ENCODE results near the gene SLC4A1AP. TPM values are rescaled to one million over a fixed set of nuclear protein-coding genes. Genes with fewer than 3 reads are reported as not detected.

Gene SLC4A1AP
- total RNA-seq, 1 experiment from 2014 or later: 27.6 TPM

DNA sequence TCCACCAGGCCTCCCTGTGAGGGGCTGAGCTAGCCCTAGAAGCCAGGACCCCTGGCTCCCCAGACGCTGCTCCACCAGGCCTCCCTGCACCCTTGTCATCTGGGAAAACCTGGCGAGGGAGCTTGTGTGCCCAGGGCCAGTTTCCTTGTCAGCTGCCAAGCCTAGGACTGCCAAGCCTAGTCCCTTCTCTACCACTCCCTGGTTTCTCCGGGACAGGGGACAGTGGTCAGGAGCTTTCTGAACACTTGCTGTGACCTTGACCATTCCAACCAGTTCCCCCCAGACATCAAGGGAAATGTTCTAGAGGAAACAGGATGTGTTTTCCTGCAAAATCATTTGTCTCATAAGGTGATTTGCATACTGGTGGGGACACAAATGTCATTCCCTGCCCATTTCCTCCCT lies 66.6 kb downstream of the SLC4A1AP start:
- no peak for DNase-seq (ENCODE audit: low read depth)
- in situ Hi-C loops (cut with HindIII; ENCODE audit: low pct_unique_long_range_greater_than_20kb, low sequenced_read_pairs): no loop called here

DNA sequence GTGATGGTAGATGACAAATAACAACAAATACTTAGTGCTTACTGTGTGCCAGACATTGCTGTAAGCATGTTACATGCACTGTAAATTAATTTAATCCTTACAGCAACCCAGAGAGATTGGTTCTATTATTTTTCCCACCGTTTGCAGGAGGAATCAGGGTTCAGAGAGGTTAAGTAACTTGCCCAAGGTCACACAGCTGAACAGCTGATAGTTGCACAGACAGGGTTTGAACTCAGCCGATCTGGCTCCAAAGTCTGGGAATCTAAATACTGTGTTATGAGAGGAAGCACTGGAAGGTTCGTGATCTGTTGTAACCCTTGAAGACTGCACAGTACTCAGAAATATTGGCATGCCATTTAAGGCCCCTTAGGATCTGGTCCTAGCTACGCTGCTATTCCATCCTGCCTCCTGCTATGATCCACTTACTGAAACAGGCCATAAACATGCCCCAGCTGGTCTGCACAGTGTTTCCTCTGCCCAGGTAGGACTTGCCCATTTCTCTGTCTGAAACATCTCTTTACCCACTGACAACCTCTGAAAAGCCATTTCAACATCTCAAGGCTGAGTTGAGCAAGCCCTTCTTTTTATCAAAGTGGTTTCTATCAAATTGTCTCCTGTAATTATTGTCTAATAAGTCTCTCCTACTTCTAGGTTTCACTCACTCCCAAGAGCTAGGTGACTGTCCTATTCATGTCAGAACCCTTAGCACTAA lies 67.4 kb downstream of the SLC4A1AP start:
- in situ Hi-C loops (cut with HindIII; ENCODE audit: low pct_unique_long_range_greater_than_20kb, low sequenced_read_pairs): no loop called here
- DNase-seq (ENCODE audit: low read depth): no peak

DNA sequence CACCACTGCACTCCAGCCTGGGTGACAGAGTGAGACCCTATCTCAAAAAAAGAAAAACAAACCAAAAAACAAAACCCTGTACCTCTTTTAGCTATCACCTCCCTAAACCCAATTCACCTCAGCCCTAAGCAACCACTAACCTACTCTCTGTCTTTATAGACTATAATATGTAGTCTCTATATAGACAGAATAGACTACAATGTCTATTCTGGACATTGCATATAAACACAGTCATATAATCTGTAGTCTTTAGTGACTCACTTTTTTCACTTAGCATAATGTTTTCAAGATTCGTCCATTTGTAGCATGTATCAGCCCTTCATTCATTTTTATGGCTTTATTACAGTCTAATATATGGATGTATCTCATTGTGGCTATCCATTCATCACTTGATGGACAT lies 70.6 kb downstream of the SLC4A1AP start:
- DNase-seq (ENCODE audit: low read depth): no peak
- in situ Hi-C loops (cut with HindIII; ENCODE audit: low pct_unique_long_range_greater_than_20kb, low sequenced_read_pairs): no loop called here

DNA sequence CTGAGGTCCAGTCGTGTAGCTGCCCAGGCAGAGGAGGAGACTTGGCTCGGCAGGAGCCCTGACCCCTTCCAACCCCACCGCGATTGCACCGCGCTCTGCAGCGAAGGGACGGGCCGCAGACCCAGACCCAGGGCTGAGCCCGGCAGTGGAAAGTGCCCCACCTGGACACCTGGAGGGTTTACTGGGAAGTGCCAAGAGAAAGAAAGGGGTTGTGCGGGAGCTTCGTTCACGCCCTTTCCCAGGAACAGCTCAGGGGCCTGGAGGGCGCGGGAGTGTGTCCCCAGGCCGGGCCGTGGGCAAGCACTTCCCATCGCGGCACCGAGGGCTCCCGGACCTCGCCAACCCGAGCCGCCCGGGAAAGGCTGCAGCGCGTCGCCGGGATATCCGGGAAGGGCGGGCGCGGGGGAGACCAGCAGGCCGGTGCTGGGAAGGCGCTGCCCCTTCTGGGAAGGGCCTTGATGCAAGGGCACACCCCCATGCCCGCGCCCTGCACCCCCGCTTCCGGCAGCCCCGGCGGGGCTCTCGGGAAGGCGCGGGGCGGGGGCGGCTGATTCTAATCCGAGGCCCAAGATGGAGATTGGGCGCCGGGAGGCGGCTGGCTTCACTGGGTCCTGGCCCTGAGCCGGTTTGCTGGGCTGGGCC lies 71.7 kb downstream of the SLC4A1AP start:
- in situ Hi-C loops (cut with HindIII; ENCODE audit: low pct_unique_long_range_greater_than_20kb, low sequenced_read_pairs): no loop called here
- DNase-seq (ENCODE audit: low read depth): no peak

- DNase-seq (ENCODE audit: low read depth): no peak
- in situ Hi-C loops (cut with HindIII; ENCODE audit: low pct_unique_long_range_greater_than_20kb, low sequenced_read_pairs): no loop called here
Measured at GRCh38 chr2:27736031-27736889, 72.6 kb downstream of the SLC4A1AP start.

- in situ Hi-C loops (cut with HindIII; ENCODE audit: low pct_unique_long_range_greater_than_20kb, low sequenced_read_pairs): no loop called here
- DNase-seq (ENCODE audit: low read depth): no peak
Measured at GRCh38 chr2:27736890-27737204, 73.2 kb downstream of the SLC4A1AP start.

DNA sequence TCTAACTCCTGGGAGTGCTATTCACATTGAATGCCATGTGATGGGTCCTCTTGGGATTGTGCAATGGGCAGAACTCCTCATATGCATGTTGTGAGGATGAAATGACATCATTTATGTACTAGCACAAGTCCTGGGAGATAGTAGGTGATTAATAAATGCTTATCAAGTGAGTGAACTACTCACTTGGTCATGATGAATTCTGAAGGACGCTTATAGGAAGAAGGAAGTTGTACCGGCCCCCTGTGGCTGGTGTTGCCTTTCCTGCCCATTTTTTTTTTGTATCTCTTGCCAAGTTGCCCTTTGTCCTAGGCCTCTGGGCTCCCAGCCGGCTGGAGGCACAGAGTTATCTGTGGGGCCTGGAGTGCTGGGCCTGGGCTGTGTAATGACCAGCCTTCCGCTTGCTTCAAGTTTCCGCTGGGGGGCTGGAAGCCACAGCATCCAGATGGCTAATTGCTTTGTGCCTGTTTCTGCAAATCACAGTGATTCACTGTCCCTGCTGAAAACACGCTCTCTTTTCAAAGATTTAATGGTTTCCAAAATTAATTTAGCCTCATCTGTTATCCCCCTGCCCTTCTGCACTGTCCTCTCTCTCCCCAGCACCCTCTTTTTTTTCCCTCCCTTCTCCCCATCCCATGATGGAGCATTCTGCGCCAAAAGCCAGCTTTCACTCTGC lies 74.1 kb downstream of the SLC4A1AP start:
- DNase-seq (ENCODE audit: low read depth): no peak
- in situ Hi-C loops (cut with HindIII; ENCODE audit: low pct_unique_long_range_greater_than_20kb, low sequenced_read_pairs): no loop called here

DNA sequence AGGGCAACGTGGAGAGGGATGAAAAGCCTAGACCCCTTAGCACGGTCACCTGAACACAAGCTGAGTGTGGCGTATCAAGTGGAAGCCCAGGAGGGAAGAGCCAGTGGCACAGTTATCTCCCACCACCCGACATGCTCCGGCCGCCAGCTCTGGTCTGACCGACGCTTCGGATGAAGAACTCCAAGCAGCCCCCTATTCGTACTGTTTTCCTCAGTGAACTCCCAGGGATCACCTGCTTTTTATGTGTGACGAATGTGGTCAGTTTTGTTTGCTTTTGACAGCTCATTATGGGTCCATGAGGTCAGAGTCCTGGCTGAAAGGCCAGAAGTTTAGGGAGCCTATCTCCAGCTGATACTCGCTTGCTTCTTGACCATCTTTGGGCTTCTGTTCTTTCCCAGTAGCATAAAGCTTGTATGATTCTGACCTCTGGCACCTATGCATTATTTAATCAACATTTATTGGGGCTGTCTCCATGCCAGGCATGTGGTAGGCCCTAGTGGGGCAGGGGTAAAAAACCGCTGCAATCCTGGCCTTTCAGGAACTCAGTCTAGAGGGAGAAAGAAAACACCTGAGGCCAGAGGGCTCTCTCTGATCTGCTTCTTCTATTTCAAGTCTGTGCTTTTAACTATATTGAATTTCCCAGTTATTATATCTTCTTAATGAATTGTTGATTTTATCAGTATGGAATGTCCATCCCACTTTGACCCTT lies 74.8 kb downstream of the SLC4A1AP start:
- in situ Hi-C loops (cut with HindIII; ENCODE audit: low pct_unique_long_range_greater_than_20kb, low sequenced_read_pairs): no loop called here

DNA sequence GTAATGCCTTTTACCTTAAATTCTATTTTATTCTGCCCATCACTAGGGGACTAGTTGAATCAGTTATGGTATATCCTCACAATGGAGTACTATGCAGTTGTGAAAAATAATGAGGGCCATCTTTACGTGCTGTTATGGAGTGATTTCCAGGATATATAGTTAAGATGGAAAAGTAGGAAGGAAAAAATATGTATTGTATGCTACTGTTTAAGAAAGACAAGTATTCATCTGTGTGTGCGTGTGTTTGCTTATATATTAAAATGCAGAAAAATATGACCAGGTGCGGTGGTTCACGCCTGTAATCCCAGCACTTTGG lies 75.3 kb downstream of the SLC4A1AP start:
- in situ Hi-C loops (cut with HindIII; ENCODE audit: low pct_unique_long_range_greater_than_20kb, low sequenced_read_pairs): no loop called here
- no peak for DNase-seq (ENCODE audit: low read depth)

More for the DNA sequence above, 74.8 kb downstream of the SLC4A1AP start:
- no peak for DNase-seq (ENCODE audit: low read depth)

GRCh38 chr2:27741673-27742072 lies 78.0 kb downstream of the SLC4A1AP start:
- no peak for DNase-seq (ENCODE audit: low read depth)
- in situ Hi-C loops (cut with HindIII; ENCODE audit: low pct_unique_long_range_greater_than_20kb, low sequenced_read_pairs): no loop called here

- in situ Hi-C loops (cut with HindIII; ENCODE audit: low pct_unique_long_range_greater_than_20kb, low sequenced_read_pairs): no loop called here
- no peak for DNase-seq (ENCODE audit: low read depth)
Measured at GRCh38 chr2:27742571-27742970, 78.9 kb downstream of the SLC4A1AP start.

Other genes with a start within 250 kb of the SLC4A1AP start
- gene NRBP1, start 235.3 kb upstream of the SLC4A1AP start, total RNA-seq (2014; rRNA removed; shearing (Covaris generic); ENCODE audit: low replicate concordance): 146 and 150 TPM in 2 replicates
- not detected in 2 replicates for gene KRTCAP3, start 221.5 kb upstream of the SLC4A1AP start, total RNA-seq (2014; rRNA removed; shearing (Covaris generic); ENCODE audit: low replicate concordance)
- 8.6 and 13.9 TPM in 2 replicates for gene IFT172, start 174.1 kb upstream of the SLC4A1AP start, total RNA-seq (2014; rRNA removed; shearing (Covaris generic); ENCODE audit: low replicate concordance)
- 9.0 and 11.4 TPM in 2 replicates for gene FNDC4, start 168.7 kb upstream of the SLC4A1AP start, total RNA-seq (2014; rRNA removed; shearing (Covaris generic); ENCODE audit: low replicate concordance)
- gene GCKR, start 167.1 kb upstream of the SLC4A1AP start, total RNA-seq (2014; rRNA removed; shearing (Covaris generic); ENCODE audit: low replicate concordance): 6.0 and 8.9 TPM in 2 replicates
- 37.6 and 69.9 TPM in 2 replicates for gene ZNF512, start 80.8 kb upstream of the SLC4A1AP start, total RNA-seq (2014; rRNA removed; shearing (Covaris generic); ENCODE audit: low replicate concordance)
- 3.7 and 6.0 TPM in 2 replicates for gene CCDC121, start 34.9 kb upstream of the SLC4A1AP start, total RNA-seq (2014; rRNA removed; shearing (Covaris generic); ENCODE audit: low replicate concordance)
- gene GPN1, start 34.8 kb upstream of the SLC4A1AP start, total RNA-seq (2014; rRNA removed; shearing (Covaris generic); ENCODE audit: low replicate concordance): 47.2 and 58.4 TPM in 2 replicates
- gene SUPT7L, start 275 bp upstream of the SLC4A1AP start, total RNA-seq (2014; rRNA removed; shearing (Covaris generic); ENCODE audit: low replicate concordance): 17.3 and 24.8 TPM in 2 replicates
- 288 and 289 TPM in 2 replicates for gene MRPL33, start 107.8 kb downstream of the SLC4A1AP start, total RNA-seq (2014; rRNA removed; shearing (Covaris generic); ENCODE audit: low replicate concordance)
- 4.4 and 12.5 TPM in 2 replicates for gene RBKS, start 226.5 kb downstream of the SLC4A1AP start, total RNA-seq (2014; rRNA removed; shearing (Covaris generic); ENCODE audit: low replicate concordance)
- 39.0 and 47.4 TPM in 2 replicates for gene BABAM2, start 226.8 kb downstream of the SLC4A1AP start, total RNA-seq (2014; rRNA removed; shearing (Covaris generic); ENCODE audit: low replicate concordance)

Measured in Caki2 (cell line).